Measurements from ENCODE around the gene DNAH5.

GRCh38 chr5:13917061-13917460 lies 27.4 kb downstream of the DNAH5 start:
- TF ChIP-seq TCF7L2 (IDR thresholded peaks at IDR 0.05; ENCODE audit: low read depth, low read length) (no peak), CTCF (IDR thresholded peaks at IDR 0.05) (no peak), POLR2AphosphoS5 (IDR thresholded peaks at IDR 0.05; ENCODE audit: low read depth, low read length) (no peak), SIN3A (IDR thresholded peaks at IDR 0.05; ENCODE audit: borderline replicate concordance, insufficient read depth, low read depth, low read length) (no peak)
- TF ChIP-seq, protein P1, sequence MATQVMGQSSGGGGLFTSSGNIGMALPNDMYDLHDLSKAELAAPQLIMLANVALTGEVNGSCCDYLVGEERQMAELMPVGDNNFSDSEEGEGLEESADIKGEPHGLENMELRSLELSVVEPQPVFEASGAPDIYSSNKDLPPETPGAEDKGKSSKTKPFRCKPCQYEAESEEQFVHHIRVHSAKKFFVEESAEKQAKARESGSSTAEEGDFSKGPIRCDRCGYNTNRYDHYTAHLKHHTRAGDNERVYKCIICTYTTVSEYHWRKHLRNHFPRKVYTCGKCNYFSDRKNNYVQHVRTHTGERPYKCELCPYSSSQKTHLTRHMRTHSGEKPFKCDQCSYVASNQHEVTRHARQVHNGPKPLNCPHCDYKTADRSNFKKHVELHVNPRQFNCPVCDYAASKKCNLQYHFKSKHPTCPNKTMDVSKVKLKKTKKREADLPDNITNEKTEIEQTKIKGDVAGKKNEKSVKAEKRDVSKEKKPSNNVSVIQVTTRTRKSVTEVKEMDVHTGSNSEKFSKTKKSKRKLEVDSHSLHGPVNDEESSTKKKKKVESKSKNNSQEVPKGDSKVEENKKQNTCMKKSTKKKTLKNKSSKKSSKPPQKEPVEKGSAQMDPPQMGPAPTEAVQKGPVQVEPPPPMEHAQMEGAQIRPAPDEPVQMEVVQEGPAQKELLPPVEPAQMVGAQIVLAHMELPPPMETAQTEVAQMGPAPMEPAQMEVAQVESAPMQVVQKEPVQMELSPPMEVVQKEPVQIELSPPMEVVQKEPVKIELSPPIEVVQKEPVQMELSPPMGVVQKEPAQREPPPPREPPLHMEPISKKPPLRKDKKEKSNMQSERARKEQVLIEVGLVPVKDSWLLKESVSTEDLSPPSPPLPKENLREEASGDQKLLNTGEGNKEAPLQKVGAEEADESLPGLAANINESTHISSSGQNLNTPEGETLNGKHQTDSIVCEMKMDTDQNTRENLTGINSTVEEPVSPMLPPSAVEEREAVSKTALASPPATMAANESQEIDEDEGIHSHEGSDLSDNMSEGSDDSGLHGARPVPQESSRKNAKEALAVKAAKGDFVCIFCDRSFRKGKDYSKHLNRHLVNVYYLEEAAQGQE (IDR thresholded peaks at IDR 0.05; ENCODE audit: insufficient read depth in 1 of 2, low read depth in 2 of 2, low read length in 1 of 2), result no peak
